H1 (cell line): ENCODE measurements around the gene MOK. TPM values are rescaled to one million over a fixed set of nuclear protein-coding genes. Genes with fewer than 3 reads are reported as not detected.

Experiments
- CTCF ChIA-PET: fragments of 300-600 bp; sonication (Branson Sonifier 250); formaldehyde crosslinking; loops from one replicate; lab custom pipeline; 2021; ENCODE audit not compliant: partially characterized antibody; lab: Charles Lee
- POLR2A ChIA-PET: fragments of 300-600 bp; sonication (Branson Sonifier 250); formaldehyde crosslinking; loops from one replicate; lab custom pipeline; 2021; ENCODE audit warnings: inconsistent platforms; ENCODE audit not compliant: partially characterized antibody; lab: Charles Lee
- DNase-seq, 2 experiments: peaks; one replicate each; pipeline versions ENCODE4 v3.0.0 to v3.0.0-alpha.2; 2010 to 2022; ENCODE audit warnings: low spot score in 2 of 2, low read depth in 1 of 2, mixed read lengths in 1 of 2
- FAIRE-seq: peaks from 2 replicates; lab custom pipeline; 2011; peaks lifted over from hg19 to GRCh38; lab: Jason Lieb, UNC
- H2AFZ ChIP-seq: 2 replicates; pipeline ENCODE4 v1.8.1; 2012; ENCODE audit warnings: low read length, inconsistent platforms
- H2AK5ac ChIP-seq: 2 replicates; pipeline ENCODE4 v1.6.1; 2013; ENCODE audit warnings: low read depth, low read length
- H2BK120ac ChIP-seq: replicated peaks from 2 replicates; pipeline ENCODE3; 2013; ENCODE audit warnings: low read depth, low read length, inconsistent platforms
- H2BK12ac ChIP-seq: 2 replicates; pipeline ENCODE4 v1.6.1; 2013; ENCODE audit warnings: low read depth, low read length
- H2BK15ac ChIP-seq: 2 replicates; pipeline ENCODE4 v1.6.1; 2013; ENCODE audit warnings: low read length
- H2BK20ac ChIP-seq: 2 replicates; pipeline ENCODE4 v1.6.1; 2013; ENCODE audit warnings: low read length
- H2BK5ac ChIP-seq: 2 replicates; pipeline ENCODE4 v1.6.1; 2013; ENCODE audit warnings: low read depth, low read length
- H3K14ac ChIP-seq: 2 replicates; pipeline ENCODE4 v1.6.1; 2013; ENCODE audit warnings: inconsistent platforms; ENCODE audit not compliant: insufficient read length
- H3K18ac ChIP-seq: 2 replicates; pipeline ENCODE4 v1.6.1; 2013; ENCODE audit warnings: low read length; ENCODE audit errors: extremely low read depth
- H3K23ac ChIP-seq: 2 replicates; pipeline ENCODE4 v1.6.1; 2013; ENCODE audit warnings: inconsistent platforms; ENCODE audit not compliant: insufficient read length
- H3K23me2 ChIP-seq: 2 replicates; pipeline ENCODE4 v1.6.1; 2013; ENCODE audit warnings: low read depth, low read length
- H3K27ac ChIP-seq: 2 replicates; pipeline ENCODE4 v1.6.1; 2011; ENCODE audit warnings: low read depth, low read length, inconsistent platforms
- H3K27me3 ChIP-seq, 4 experiments: replicated peaks in 1 of 4; 1 replicate in 1 of 4; 2 replicates in 3 of 4; pipeline versions ENCODE4 v1.6.1 to v1.8.1; 2011 to 2013; ENCODE audit warnings: low read length in 3 of 4, mild to moderate bottlenecking in 3 of 4, inconsistent platforms in 2 of 4, mixed read lengths in 2 of 4, moderate library complexity in 1 of 4; ENCODE audit not compliant: control insufficient read depth in 3 of 4, insufficient read depth in 3 of 4; ENCODE audit errors: extremely low read depth in 1 of 4
- H3K36me3 ChIP-seq, 4 experiments: 2 replicates each; pipeline versions ENCODE4 v1.6.1 to v1.8.1; 2011 to 2013; ENCODE audit warnings: mild to moderate bottlenecking in 4 of 4, low read length in 3 of 4, moderate library complexity in 2 of 4, control low read depth in 1 of 4, inconsistent platforms in 1 of 4; ENCODE audit not compliant: insufficient read depth in 4 of 4, control insufficient read depth in 2 of 4
- H3K4ac ChIP-seq: replicated peaks from 2 replicates; pipeline ENCODE3; 2013; ENCODE audit warnings: low read length, low read depth, mixed read lengths, inconsistent platforms; ENCODE audit not compliant: insufficient read length
- H3K4me1 ChIP-seq, 4 experiments: replicated peaks in 1 of 4; 1 replicate in 1 of 4; 2 replicates in 3 of 4; pipeline versions ENCODE4 v1.6.1 to v1.8.1; 2011 to 2013; ENCODE audit warnings: low read length in 3 of 4, inconsistent platforms in 2 of 4, mixed read lengths in 1 of 4; ENCODE audit not compliant: insufficient read depth in 4 of 4, control insufficient read depth in 3 of 4
- H3K4me2 ChIP-seq, 2 experiments: 2 replicates each; pipeline versions ENCODE4 v1.6.1 to v1.8.1; 2011 to 2013; ENCODE audit warnings: low read depth in 2 of 2, low read length in 2 of 2, control low read depth in 1 of 2, inconsistent platforms in 1 of 2, mild to moderate bottlenecking in 1 of 2; ENCODE audit not compliant: insufficient read depth in 1 of 2
- H3K4me3 ChIP-seq, 4 experiments: fragments of 200-600, 300-600 bp in 1 of 4; sonication (generic), shearing (Covaris generic), sonication (Bioruptor Twin) in 1 of 4; 2 replicates each; pipeline versions ENCODE4 v1.5.1 to v1.8.1; 2011 to 2016; ENCODE audit warnings: low read length in 4 of 4, low read depth in 3 of 4, control low read depth in 2 of 4, inconsistent platforms in 2 of 4, mild to moderate bottlenecking in 2 of 4, mixed read lengths in 1 of 4, moderate library complexity in 1 of 4; ENCODE audit not compliant: insufficient read depth in 2 of 4; ENCODE audit errors: extremely low read depth in 1 of 4
- H3K56ac ChIP-seq: replicated peaks from 2 replicates; pipeline ENCODE3; 2013; ENCODE audit warnings: low read depth, mild to moderate bottlenecking, mixed read lengths, low read length, inconsistent platforms; ENCODE audit not compliant: insufficient read length
- H3K79me1 ChIP-seq: 2 replicates; pipeline ENCODE4 v1.6.1; 2013; ENCODE audit warnings: low read depth, low read length, control low read depth
- H3K79me2 ChIP-seq, 2 experiments: 2 replicates each; pipeline versions ENCODE4 v1.6.1 to v1.8.1; 2012 to 2013; ENCODE audit warnings: low read length in 2 of 2, mild to moderate bottlenecking in 2 of 2, inconsistent platforms in 1 of 2; ENCODE audit not compliant: insufficient read depth in 2 of 2, control insufficient read depth in 1 of 2
- H3K9ac ChIP-seq, 4 experiments: replicated peaks in 1 of 4; 1 replicate in 1 of 4; 2 replicates in 3 of 4; pipeline versions ENCODE4 v1.6.1 to v1.8.1; 2011 to 2013; ENCODE audit warnings: low read depth in 3 of 4, low read length in 3 of 4, control low read depth in 2 of 4, mild to moderate bottlenecking in 2 of 4, moderate library complexity in 2 of 4, inconsistent platforms in 1 of 4; ENCODE audit errors: extremely low read depth in 1 of 4
- H3K9me3 ChIP-seq, 2 experiments: 2 replicates each; pipeline versions ENCODE4 v1.6.1 to v1.8.1; 2012 to 2013; ENCODE audit warnings: mild to moderate bottlenecking in 2 of 2, moderate library complexity in 2 of 2, control low read depth in 1 of 2, inconsistent platforms in 1 of 2, low read depth in 1 of 2, low read length in 1 of 2, mixed read lengths in 1 of 2; ENCODE audit not compliant: insufficient read depth in 2 of 2
- H4K20me1 ChIP-seq, 2 experiments: replicated peaks in 1 of 2; 2 replicates each; pipeline versions ENCODE3 to v1.8.1; 2011 to 2013; ENCODE audit warnings: inconsistent platforms in 2 of 2, low read length in 2 of 2, mild to moderate bottlenecking in 1 of 2; ENCODE audit not compliant: insufficient read depth in 2 of 2, control insufficient read depth in 1 of 2
- H4K5ac ChIP-seq: 2 replicates; pipeline ENCODE4 v1.6.1; 2013; ENCODE audit warnings: low read length, low read depth, mixed read lengths, inconsistent platforms; ENCODE audit not compliant: insufficient read length
- H4K8ac ChIP-seq: 2 replicates; pipeline ENCODE4 v1.8.0; 2013; ENCODE audit warnings: mild to moderate bottlenecking, moderate library complexity, low read length, inconsistent platforms; ENCODE audit not compliant: insufficient read depth; ENCODE audit errors: extremely low read depth
- H4K91ac ChIP-seq: replicated peaks from 2 replicates; pipeline ENCODE3; 2013; ENCODE audit warnings: low read length, mixed read lengths, inconsistent platforms; ENCODE audit not compliant: insufficient read length
- CBX8 ChIP-seq: fragments of 300-800, 300-1000 bp; sonication (generic); IDR thresholded peaks from 2 replicates; pipeline ENCODE4 v1.7.1; 2016; ENCODE audit warnings: low read depth, low read length, borderline replicate concordance
- GTF2F1 ChIP-seq: IDR thresholded peaks from 2 replicates; pipeline ENCODE4 v1.6.1; 2012; ENCODE audit warnings: low read depth, low read length, improper control_type of control experiment, borderline replicate concordance
- SAP30 ChIP-seq: fragments of 300-600 bp; sonication (generic); IDR thresholded peaks from 2 replicates; pipeline ENCODE4 v1.7.1; 2012; ENCODE audit warnings: low read length, moderate library complexity, mild to moderate bottlenecking, inconsistent platforms; ENCODE audit not compliant: insufficient read depth, insufficient replicate concordance
- WGBS, 2 experiments: shearing (Covaris generic) in 1 of 2; methylation state at CpG; one replicate each; pipeline versions ENCODE4 v1.1.6 to v1.1.7; 2013 to 2015; ENCODE audit warnings: low lambda C conversion rate in 2 of 2, mixed read lengths in 2 of 2, inconsistent platforms in 1 of 2, low coverage in 1 of 2, missing lambda C conversion rate in 1 of 2; ENCODE audit not compliant: insufficient replicate concordance in 2 of 2, insufficient coverage in 1 of 2, insufficient read length in 1 of 2; ENCODE audit errors: extremely low coverage in 1 of 2, missing lambda C conversion rate in 1 of 2; 5-methylcytosine and 5-hydroxymethylcytosine counted together
- polyA plus RNA-seq, 7 experiments: library from polyadenylated mRNA; depleted of rRNA in 3 of 7; stranded (reverse) in 5 of 7; unstranded in 2 of 7; fragments of >200 nt in 5 of 7; fragments of 200-250 nt in 2 of 7; gene quantifications; 1 replicate in 5 of 7; 2 replicates in 1 of 7; 4 replicates in 1 of 7; pipeline versions ENCODE4 v1.2.1 to v1.2.3, GENCODE V29; 2011 to 2013; ENCODE audit warnings: missing spikeins in 2 of 7, mixed read lengths in 2 of 7
- total RNA-seq: library from RNA; stranded (reverse); fragmentation: NEBNext Ultra II Directional; extraction: Animal tissue kit (Norgen Biotek cat#: 25700); gene quantifications from 2 replicates; pipeline ENCODE4 v1.2.1, GENCODE V29; 2021

MOK gene
- total and polyA plus RNA-seq, 2 of the 8 experiments (the other 6 are each of a cell fraction or from before 2014, with no cell fraction given) = 2.1 to 2.5 TPM

GRCh38 chr14:102348376-102348775 is 43.4 kb upstream of the MOK start:
- FAIRE-seq = no peak

More at GRCh38 chr14:102348376-102348775, 43.4 kb upstream of the MOK start:
- no peak overlapping the region for H4K5ac ChIP-seq
- H3K14ac ChIP-seq = no peak overlapping the region
- no peak overlapping the region for H3K23ac ChIP-seq
- no peak overlapping the region for H2BK15ac ChIP-seq
- H3K18ac ChIP-seq = no peak overlapping the region
- no peak overlapping the region for H2BK120ac ChIP-seq
- H4K91ac ChIP-seq = no peak overlapping the region
- no peak overlapping the region for H2AFZ ChIP-seq
- H2BK20ac ChIP-seq = no peak overlapping the region
- no peak overlapping the region for H3K27ac ChIP-seq
- DNase-seq = no peak
- TF ChIP-seq CBX8 = no peak
- no peak for TF ChIP-seq SAP30
- TF ChIP-seq GTF2F1 = no peak
- TF ChIP-seq, all 59 proteins: peak for 0
- Histone ChIP-seq H3K56ac (no peak overlapping the region), H4K20me1 (no peaks in the 10 kb centered on the region), H3K4me2 (no peak overlapping the region), H3K9ac (no peak overlapping the region), H3K4me3 (no peak overlapping the region), H3K36me3 (peaks cover 3 to 27% (median 13%) of the 10 kb centered on the region in 4 experiments; a peak in 6 of 8 replicates), H3K4me1 (no peaks in the 10 kb centered on the region), H2BK5ac (no peak overlapping the region), H4K8ac (no peak overlapping the region), H3K4ac (no peak overlapping the region), H2AK5ac (no peak overlapping the region), H3K79me2 (no peaks in the 10 kb centered on the region), H3K23me2 (no peaks in the 10 kb centered on the region), H3K9me3 (no peaks in the 10 kb centered on the region), H3K27me3 (no peaks in the 10 kb centered on the region), H2BK12ac (no peak overlapping the region), H3K79me1 (no peaks in the 10 kb centered on the region)
- WGBS, 2 experiments = 91% methylated on average over 16 of the region's 16 CpGs; no CpG with 5 or more reads in 1 of the 2 experiments
- ChIA-PET POLR2A (interaction anchor here (0.7 kb wide), 1 partner anchor 263 kb away, joined by 3 read pairs; no protein-coding TSS in a partner anchor), CTCF (interaction anchor here (1.0 kb wide), 1 partner anchor 10 kb away, joined by 4 read pairs; no protein-coding TSS in a partner anchor)
